ENCODE measurements around the gene HDAC1. TPM values are rescaled to one million over a fixed set of nuclear protein-coding genes. Genes with fewer than 3 reads are reported as not detected.
"Not testable (repeated sequence)": the region's sequence is repeated elsewhere in the genome, so short reads cannot be mapped to it uniquely, and the experiment has no call there.

The HDAC1 gene
- polyA plus RNA-seq, 1 of the 3 experiments (the other 2 are of a cell fraction), result 172 TPM

DNA sequence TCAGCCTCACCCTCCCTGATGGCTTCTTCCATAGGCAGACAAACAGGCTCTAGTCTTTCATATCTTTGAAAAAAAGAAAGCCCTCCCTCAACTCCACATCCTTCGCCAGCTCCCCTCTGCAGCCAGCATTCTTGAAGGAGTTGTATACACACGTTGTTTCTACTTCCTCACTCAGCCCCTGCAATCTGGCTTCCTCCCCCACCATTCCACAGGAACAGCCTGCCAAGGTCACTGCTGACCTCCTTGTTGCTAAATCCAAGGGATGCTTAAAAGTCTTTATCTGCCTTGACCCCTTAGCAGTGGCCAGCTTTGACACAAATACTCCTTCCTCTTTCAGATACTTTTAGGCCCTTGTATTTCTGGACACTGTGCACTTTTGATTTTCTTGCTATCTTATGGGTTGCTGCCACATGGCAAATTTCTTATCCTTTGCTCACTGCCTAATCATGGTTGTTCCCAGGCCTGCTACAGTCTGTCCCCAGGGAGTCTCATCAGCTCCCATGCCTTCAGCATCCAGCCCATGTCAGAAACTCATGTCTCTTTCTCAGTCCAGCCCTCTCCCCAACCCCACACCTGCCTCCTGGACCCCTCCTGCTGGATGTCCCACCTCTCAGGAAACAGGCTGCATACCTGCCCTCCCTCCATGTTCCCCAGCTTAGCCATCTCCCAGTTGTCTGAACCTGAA is 62.1 kb downstream of the HDAC1 start:
- H3K4me2 ChIP-seq, result no peak overlapping the region
- TF ChIP-seq, protein P1, sequence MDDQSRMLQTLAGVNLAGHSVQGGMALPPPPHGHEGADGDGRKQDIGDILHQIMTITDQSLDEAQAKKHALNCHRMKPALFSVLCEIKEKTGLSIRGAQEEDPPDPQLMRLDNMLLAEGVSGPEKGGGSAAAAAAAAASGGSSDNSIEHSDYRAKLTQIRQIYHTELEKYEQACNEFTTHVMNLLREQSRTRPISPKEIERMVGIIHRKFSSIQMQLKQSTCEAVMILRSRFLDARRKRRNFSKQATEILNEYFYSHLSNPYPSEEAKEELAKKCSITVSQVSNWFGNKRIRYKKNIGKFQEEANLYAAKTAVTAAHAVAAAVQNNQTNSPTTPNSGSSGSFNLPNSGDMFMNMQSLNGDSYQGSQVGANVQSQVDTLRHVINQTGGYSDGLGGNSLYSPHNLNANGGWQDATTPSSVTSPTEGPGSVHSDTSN (IDR thresholded peaks at IDR 0.05), result no peak
- TF ChIP-seq RFX5 (IDR thresholded peaks at IDR 0.05; ENCODE audit: low read length), result no peak
- no peak for TF ChIP-seq NRF1 (IDR thresholded peaks at IDR 0.05; ENCODE audit: low read depth, low read length)
- TF ChIP-seq, protein P2, sequence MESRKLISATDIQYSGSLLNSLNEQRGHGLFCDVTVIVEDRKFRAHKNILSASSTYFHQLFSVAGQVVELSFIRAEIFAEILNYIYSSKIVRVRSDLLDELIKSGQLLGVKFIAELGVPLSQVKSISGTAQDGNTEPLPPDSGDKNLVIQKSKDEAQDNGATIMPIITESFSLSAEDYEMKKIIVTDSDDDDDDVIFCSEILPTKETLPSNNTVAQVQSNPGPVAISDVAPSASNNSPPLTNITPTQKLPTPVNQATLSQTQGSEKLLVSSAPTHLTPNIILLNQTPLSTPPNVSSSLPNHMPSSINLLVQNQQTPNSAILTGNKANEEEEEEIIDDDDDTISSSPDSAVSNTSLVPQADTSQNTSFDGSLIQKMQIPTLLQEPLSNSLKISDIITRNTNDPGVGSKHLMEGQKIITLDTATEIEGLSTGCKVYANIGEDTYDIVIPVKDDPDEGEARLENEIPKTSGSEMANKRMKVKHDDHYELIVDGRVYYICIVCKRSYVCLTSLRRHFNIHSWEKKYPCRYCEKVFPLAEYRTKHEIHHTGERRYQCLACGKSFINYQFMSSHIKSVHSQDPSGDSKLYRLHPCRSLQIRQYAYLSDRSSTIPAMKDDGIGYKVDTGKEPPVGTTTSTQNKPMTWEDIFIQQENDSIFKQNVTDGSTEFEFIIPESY (IDR thresholded peaks at IDR 0.05; ENCODE audit: borderline replicate concordance, low read depth), result no peak
- 77% methylated on average over 2 of the region's 2 CpGs for WGBS (ENCODE audit: low lambda C conversion rate)
- ChIA-PET POLR2A (interaction anchor here (1.0 kb wide), 1 partner anchor 19 kb away, joined by 3 read pairs; no protein-coding TSS in a partner anchor), CTCF (interaction anchor here (0.6 to 2.0 kb wide), 6 partner anchors 9 to 551 kb away, joined by 3 to 5 read pairs (median 4); partner anchors contain the start of genes BSDC1, FAM229A and TSSK3)
- H3K27me3 ChIP-seq (ENCODE audit: insufficient read depth), result no peaks in the 10 kb centered on the region
- no peak overlapping the region for H3K9ac ChIP-seq
- H2AFZ ChIP-seq (ENCODE audit: low read depth), result no peak overlapping the region
- H3K9me3 ChIP-seq, result no peaks in the 10 kb centered on the region
- H4K20me1 ChIP-seq (ENCODE audit: insufficient read depth), result no peaks in the 10 kb centered on the region
- no peaks in the 10 kb centered on the region for H3K36me3 ChIP-seq (replicated peaks in 1 of 2; ENCODE audit: control insufficient read depth in 1 of 2, insufficient read depth in 2 of 2, low read length in 1 of 2)
- peaks cover 8% of the 10 kb centered on the region for H3F3A ChIP-seq (replicated peaks; ENCODE audit: insufficient read depth)
- DNase-seq, result no peak
- H3K79me2 ChIP-seq (ENCODE audit: insufficient read depth), result peaks cover 8% of the 10 kb centered on the region; the same call in 1 of the 2 replicates
- H3K27ac ChIP-seq (ENCODE audit: low read depth in 2 of 2, low read length in 1 of 2), result no peak overlapping the region
- no peak overlapping the region for H3K4me3 ChIP-seq (ENCODE audit: low read depth in 2 of 2, low read length in 1 of 2)
- peaks cover 4 to 9% of the 10 kb centered on the region in 2 experiments; a peak in 2 of 4 replicates for H3K4me1 ChIP-seq (ENCODE audit: control insufficient read depth in 1 of 2, insufficient read depth in 2 of 2, low read depth in 1 of 2, low read length in 1 of 2)
- no peaks in the 10 kb centered on the region for H3K9me2 ChIP-seq

DNA sequence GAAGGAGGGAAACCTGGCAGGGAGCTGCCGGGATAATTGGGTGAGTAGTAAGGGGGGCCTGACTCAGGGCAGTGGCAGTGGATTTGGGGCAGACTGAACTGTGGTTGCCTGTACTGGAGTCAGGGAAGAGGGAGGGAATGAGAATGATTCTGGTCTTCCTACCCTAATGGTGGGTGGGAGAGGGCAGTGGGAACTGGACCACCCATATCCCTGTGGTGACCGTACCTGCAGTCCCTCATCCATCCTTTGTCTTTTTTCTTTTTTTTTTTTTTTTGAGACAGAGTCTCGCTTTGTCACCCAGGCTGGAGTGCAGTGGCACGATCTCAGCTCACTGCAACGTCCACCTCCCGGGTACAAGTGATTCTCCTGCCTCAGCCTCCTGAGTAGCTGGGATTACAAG is 63.9 kb downstream of the HDAC1 start:
- H3K4me2 ChIP-seq; H3K4me1 ChIP-seq (ENCODE audit: control insufficient read depth in 1 of 2, insufficient read depth in 2 of 2, low read depth in 1 of 2, low read length in 1 of 2); H3K27ac ChIP-seq (ENCODE audit: low read depth in 2 of 2, low read length in 1 of 2); H3K9ac ChIP-seq; H3K27me3 ChIP-seq (ENCODE audit: insufficient read depth); DNase-seq; H4K20me1 ChIP-seq (ENCODE audit: insufficient read depth); H3F3A ChIP-seq (replicated peaks; ENCODE audit: insufficient read depth); H3K79me2 ChIP-seq (ENCODE audit: insufficient read depth); H3K9me2 ChIP-seq; H3K36me3 ChIP-seq (replicated peaks in 1 of 2; ENCODE audit: control insufficient read depth in 1 of 2, insufficient read depth in 2 of 2, low read length in 1 of 2); H3K9me3 ChIP-seq; H2AFZ ChIP-seq (ENCODE audit: low read depth); H3K4me3 ChIP-seq (ENCODE audit: low read depth in 2 of 2, low read length in 1 of 2): not testable (repeated sequence)
- 94% methylated on average over 6 of the region's 6 CpGs for WGBS (ENCODE audit: low lambda C conversion rate)
- ChIA-PET POLR2A (interaction anchor here (0.5 kb wide), 1 partner anchor 146 kb away, joined by 6 read pairs; no protein-coding TSS in a partner anchor), CTCF (interaction anchor here (0.8 to 1.2 kb wide), 2 partner anchors 22 to 59 kb away, joined by 3 read pairs; no protein-coding TSS in a partner anchor)

DNA sequence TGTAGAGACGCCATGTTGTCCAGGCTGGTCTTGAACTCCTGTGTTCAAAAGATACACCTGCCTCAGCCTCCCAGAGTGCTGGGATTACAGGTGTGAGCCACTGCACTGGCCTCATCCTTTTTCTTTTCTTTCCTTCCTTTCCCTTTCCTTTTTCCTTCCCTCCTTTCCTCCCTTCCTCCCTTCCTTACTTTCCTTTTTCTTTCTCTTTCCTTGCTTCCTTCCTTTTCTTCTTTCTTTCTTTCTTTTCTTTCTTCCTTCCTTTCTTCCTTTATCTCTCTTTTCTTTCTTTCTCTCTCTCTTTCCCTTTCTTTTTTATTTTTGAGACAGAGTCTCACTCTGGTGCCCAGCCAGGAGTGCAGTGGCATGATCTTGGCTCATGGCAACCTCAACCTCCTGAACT is 64.6 kb downstream of the HDAC1 start:
- ChIA-PET CTCF (no interaction called here), POLR2A (interaction anchor here (0.7 kb wide), 1 partner anchor 249 kb away, joined by 3 read pairs; the partner anchor contains the start of gene KPNA6)
- no peak for TF ChIP-seq SMC3 (IDR thresholded peaks at IDR 0.05; ENCODE audit: low read depth, low read length)
- no peak for TF ChIP-seq FOXM1 (IDR thresholded peaks at IDR 0.05; ENCODE audit: low read depth)
- TF ChIP-seq, protein P3, sequence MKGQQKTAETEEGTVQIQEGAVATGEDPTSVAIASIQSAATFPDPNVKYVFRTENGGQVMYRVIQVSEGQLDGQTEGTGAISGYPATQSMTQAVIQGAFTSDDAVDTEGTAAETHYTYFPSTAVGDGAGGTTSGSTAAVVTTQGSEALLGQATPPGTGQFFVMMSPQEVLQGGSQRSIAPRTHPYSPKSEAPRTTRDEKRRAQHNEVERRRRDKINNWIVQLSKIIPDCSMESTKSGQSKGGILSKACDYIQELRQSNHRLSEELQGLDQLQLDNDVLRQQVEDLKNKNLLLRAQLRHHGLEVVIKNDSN (IDR thresholded peaks at IDR 0.05; ENCODE audit: borderline replicate concordance, low read depth), result no peak
- TF ChIP-seq, protein P4, sequence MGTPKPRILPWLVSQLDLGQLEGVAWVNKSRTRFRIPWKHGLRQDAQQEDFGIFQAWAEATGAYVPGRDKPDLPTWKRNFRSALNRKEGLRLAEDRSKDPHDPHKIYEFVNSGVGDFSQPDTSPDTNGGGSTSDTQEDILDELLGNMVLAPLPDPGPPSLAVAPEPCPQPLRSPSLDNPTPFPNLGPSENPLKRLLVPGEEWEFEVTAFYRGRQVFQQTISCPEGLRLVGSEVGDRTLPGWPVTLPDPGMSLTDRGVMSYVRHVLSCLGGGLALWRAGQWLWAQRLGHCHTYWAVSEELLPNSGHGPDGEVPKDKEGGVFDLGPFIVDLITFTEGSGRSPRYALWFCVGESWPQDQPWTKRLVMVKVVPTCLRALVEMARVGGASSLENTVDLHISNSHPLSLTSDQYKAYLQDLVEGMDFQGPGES (IDR thresholded peaks at IDR 0.05; ENCODE audit: low read depth, low read length), result no peak
- no peak for TF ChIP-seq TEAD4 (IDR thresholded peaks at IDR 0.05; ENCODE audit: borderline replicate concordance, insufficient read depth)
- TF ChIP-seq POLR2AphosphoS5 (IDR thresholded peaks at IDR 0.05; ENCODE audit: low read depth, low read length), result no peak
- TF ChIP-seq FOSL2 (IDR thresholded peaks at IDR 0.05; ENCODE audit: borderline replicate concordance, low read depth), result no peak
- TF ChIP-seq, protein P5, sequence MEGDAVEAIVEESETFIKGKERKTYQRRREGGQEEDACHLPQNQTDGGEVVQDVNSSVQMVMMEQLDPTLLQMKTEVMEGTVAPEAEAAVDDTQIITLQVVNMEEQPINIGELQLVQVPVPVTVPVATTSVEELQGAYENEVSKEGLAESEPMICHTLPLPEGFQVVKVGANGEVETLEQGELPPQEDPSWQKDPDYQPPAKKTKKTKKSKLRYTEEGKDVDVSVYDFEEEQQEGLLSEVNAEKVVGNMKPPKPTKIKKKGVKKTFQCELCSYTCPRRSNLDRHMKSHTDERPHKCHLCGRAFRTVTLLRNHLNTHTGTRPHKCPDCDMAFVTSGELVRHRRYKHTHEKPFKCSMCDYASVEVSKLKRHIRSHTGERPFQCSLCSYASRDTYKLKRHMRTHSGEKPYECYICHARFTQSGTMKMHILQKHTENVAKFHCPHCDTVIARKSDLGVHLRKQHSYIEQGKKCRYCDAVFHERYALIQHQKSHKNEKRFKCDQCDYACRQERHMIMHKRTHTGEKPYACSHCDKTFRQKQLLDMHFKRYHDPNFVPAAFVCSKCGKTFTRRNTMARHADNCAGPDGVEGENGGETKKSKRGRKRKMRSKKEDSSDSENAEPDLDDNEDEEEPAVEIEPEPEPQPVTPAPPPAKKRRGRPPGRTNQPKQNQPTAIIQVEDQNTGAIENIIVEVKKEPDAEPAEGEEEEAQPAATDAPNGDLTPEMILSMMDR (IDR thresholded peaks at IDR 0.05), result no peak

More for the DNA sequence above, 64.6 kb downstream of the HDAC1 start:
- Histone ChIP-seq H3K36me3 (replicated peaks in 1 of 2; ENCODE audit: control insufficient read depth in 1 of 2, insufficient read depth in 2 of 2, low read length in 1 of 2) (peaks cover 0 to 5% of the 10 kb centered on the region in 2 experiments), H3K27ac (ENCODE audit: low read depth in 2 of 2, low read length in 1 of 2) (no peak overlapping the region), H3K4me2 (no peak overlapping the region), H2AFZ (ENCODE audit: low read depth) (no peak overlapping the region), H3K4me3 (ENCODE audit: low read depth in 2 of 2, low read length in 1 of 2) (no peak overlapping the region), H3K9ac (no peak overlapping the region), H3K9me3 (no peaks in the 10 kb centered on the region), H4K20me1 (ENCODE audit: insufficient read depth) (no peaks in the 10 kb centered on the region), H3K79me2 (ENCODE audit: insufficient read depth) (peaks cover 8% of the 10 kb centered on the region; the same call in 1 of the 2 replicates), H3K27me3 (ENCODE audit: insufficient read depth) (no peaks in the 10 kb centered on the region), H3K9me2 (no peaks in the 10 kb centered on the region), H3F3A (replicated peaks; ENCODE audit: insufficient read depth) (peaks cover 8% of the 10 kb centered on the region), H3K4me1 (ENCODE audit: control insufficient read depth in 1 of 2, insufficient read depth in 2 of 2, low read depth in 1 of 2, low read length in 1 of 2) (peaks cover 4 to 9% of the 10 kb centered on the region in 2 experiments; a peak in 2 of 4 replicates)
- WGBS (ENCODE audit: low lambda C conversion rate), result 100% methylated on average over 1 of the region's 1 CpG
- DNase-seq, result no peak
